GM12892 (cell line): ENCODE measurements around the gene SFRP5.

Experiments
- POLR2A ChIP-seq: IDR thresholded peaks from 2 replicates; pipeline ENCODE4 v1.6.1; 2011; ENCODE audit warnings: low read depth, low read length, control low read depth
- TAF1 ChIP-seq: IDR thresholded peaks from 2 replicates; pipeline ENCODE4 v1.6.1; 2011; ENCODE audit warnings: low read depth, mild to moderate bottlenecking, control low read depth, low read length, borderline replicate concordance

DNA sequence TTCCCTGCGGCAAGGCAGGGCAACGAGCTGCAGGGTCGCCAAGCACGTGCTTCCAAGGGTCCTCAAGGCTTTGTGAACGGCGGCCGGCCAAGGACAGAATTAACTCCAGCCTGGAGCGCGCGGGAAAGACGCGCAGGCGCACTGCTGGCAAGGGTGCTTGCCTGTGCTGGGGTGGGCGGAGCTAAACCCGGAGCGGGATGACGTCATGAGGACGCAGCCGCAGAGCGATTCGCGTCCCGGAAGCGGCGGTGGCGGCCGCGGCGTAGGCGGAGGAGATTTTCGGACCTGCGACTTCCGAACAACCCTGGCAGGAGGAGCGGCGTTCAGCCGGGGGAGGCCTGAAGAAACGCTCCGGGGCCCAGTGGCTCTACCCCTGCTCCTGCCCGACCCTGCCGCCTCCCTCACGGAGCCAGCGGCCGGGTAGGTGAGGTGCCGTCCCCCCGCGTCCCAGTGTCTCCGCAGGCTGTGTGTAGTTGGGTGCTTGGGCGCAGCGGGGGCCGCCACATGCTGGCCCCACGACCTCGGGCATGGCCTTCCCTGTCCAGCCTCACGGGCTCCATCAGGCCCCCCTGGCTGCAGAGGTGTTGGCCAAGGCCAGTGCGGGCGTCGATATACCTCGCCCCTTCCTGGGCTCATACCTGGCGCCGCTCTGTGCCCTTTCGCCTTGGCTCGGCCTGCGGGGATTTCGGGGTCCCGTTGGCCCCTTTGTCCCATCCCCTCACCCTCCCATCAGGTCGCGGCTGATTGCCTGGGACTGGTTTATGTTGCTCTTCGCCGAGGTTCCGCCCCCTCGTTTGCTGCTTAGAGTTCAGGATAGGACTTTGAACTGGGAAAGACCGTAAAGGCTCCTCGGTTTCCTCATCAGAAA is 34.7 kb downstream of the SFRP5 start, which contains the start of gene ZFYVE27:
- TF ChIP-seq TAF1 (peak; percentile 67; the same call in 1 of the 2 replicates), POLR2A (peak; percentile 94)
